Bronchial epithelial cell (primary cell): ENCODE results near the gene SART3. TPM values are rescaled to one million over a fixed set of nuclear protein-coding genes. Genes with fewer than 3 reads are reported as not detected.

Source experiments
- DNase-seq: peaks from one replicate; pipeline ENCODE4 v3.0.0-alpha.2; 2010; ENCODE audit warnings: low read depth
- FAIRE-seq: peaks from 2 replicates; lab custom pipeline; 2011; peaks lifted over from hg19 to GRCh38; lab: Jason Lieb, UNC
- H3K27me3 ChIP-seq: 2 replicates; pipeline ENCODE4 v1.5.1; 2011; ENCODE audit warnings: low read length; ENCODE audit not compliant: control insufficient read depth, insufficient read depth
- H3K36me3 ChIP-seq: 2 replicates; pipeline ENCODE4 v1.5.1; 2011; ENCODE audit warnings: low read length; ENCODE audit not compliant: control insufficient read depth, insufficient read depth
- H3K4me3 ChIP-seq: 2 replicates; pipeline ENCODE4 v1.5.1; 2011; ENCODE audit warnings: mild to moderate bottlenecking, low read depth, low read length, control low read depth
- CTCF ChIP-seq: IDR thresholded peaks from 2 replicates; pipeline ENCODE4 v1.5.1; 2011; ENCODE audit warnings: mild to moderate bottlenecking, moderate library complexity, low read length, control low read depth, inconsistent platforms; ENCODE audit not compliant: insufficient read depth, severe bottlenecking
- total RNA-seq: library from RNA; depleted of rRNA; stranded (reverse); fragments of >200 nt; gene quantifications from 2 replicates; pipeline ENCODE4 v1.2.1, GENCODE V29; 2014

Gene SART3
- total RNA-seq, 1 donor from 2014 or later, result 41.6 TPM

- TF ChIP-seq CTCF, result peak; percentile 13
- DNase-seq (peak; percentile 97), FAIRE-seq (no peak)
- Histone ChIP-seq H3K27me3 (no peaks in the 10 kb centered on the region), H3K36me3 (peaks cover 10% of the 10 kb centered on the region), H3K4me3 (peak within 1 kb of the TSS; percentile 76)
Observed at GRCh38 chr12:108514973-108515814, 45.8 kb downstream of the SART3 start, which contains the start of gene FICD. Gene FICD, plus strand, starts transcription at chr12:108515277. Its CDS starts 1,696 bp downstream, at chr12:108516973.

GRCh38 chr12:108514468-108514972, 46.5 kb downstream of the SART3 start:
- FAIRE-seq (no peak), DNase-seq (no peak)
- Histone ChIP-seq H3K27me3 (no peaks in the 10 kb centered on the region), H3K36me3 (peaks cover 8% of the 10 kb centered on the region), H3K4me3 (peak overlapping the region; percentile 26)
- TF ChIP-seq CTCF, result no peak

- H3K36me3 ChIP-seq, result no peaks in the 10 kb centered on the region
- peak; percentile 63 for DNase-seq
- H3K27me3 ChIP-seq, result no peaks in the 10 kb centered on the region
- no peak overlapping the region for H3K4me3 ChIP-seq
- no peak for FAIRE-seq
- TF ChIP-seq CTCF, result peak; percentile 85
Observed at GRCh38 chr12:108511633-108512540, 49.1 kb downstream of the SART3 start.

GRCh38 chr12:108510836-108511235, 50.1 kb downstream of the SART3 start:
- DNase-seq (no peak), FAIRE-seq (no peak)
- Histone ChIP-seq H3K4me3 (no peak overlapping the region), H3K36me3 (no peaks in the 10 kb centered on the region), H3K27me3 (no peaks in the 10 kb centered on the region)
- no peak for TF ChIP-seq CTCF

GRCh38 chr12:108509806-108510205, 51.2 kb downstream of the SART3 start:
- no peak for FAIRE-seq
- TF ChIP-seq CTCF, result no peak
- Histone ChIP-seq H3K27me3 (no peaks in the 10 kb centered on the region), H3K36me3 (no peaks in the 10 kb centered on the region), H3K4me3 (no peak overlapping the region)
- no peak for DNase-seq
